Neural progenitor cell (in vitro differentiated cells): Measurements from ENCODE around the gene ADM.

Source experiments
- CTCF ChIP-seq: fragments of 200-600 bp; sonication (generic); IDR thresholded peaks from 2 replicates; pipeline ENCODE4 v1.5.1; 2017; ENCODE audit warnings: antibody characterized with exemption, mild to moderate bottlenecking
- EZH2 ChIP-seq: fragments of 200-600 bp; sonication (generic); IDR thresholded peaks from 2 replicates; pipeline ENCODE4 v1.6.1; 2017; ENCODE audit warnings: antibody characterized with exemption, mild to moderate bottlenecking, moderate library complexity
- EZH2phosphoT487 ChIP-seq: fragments of 200-600 bp; sonication (generic); IDR thresholded peaks from 2 replicates; pipeline ENCODE4 v1.6.1; 2017; ENCODE audit warnings: antibody characterized with exemption

DNA sequence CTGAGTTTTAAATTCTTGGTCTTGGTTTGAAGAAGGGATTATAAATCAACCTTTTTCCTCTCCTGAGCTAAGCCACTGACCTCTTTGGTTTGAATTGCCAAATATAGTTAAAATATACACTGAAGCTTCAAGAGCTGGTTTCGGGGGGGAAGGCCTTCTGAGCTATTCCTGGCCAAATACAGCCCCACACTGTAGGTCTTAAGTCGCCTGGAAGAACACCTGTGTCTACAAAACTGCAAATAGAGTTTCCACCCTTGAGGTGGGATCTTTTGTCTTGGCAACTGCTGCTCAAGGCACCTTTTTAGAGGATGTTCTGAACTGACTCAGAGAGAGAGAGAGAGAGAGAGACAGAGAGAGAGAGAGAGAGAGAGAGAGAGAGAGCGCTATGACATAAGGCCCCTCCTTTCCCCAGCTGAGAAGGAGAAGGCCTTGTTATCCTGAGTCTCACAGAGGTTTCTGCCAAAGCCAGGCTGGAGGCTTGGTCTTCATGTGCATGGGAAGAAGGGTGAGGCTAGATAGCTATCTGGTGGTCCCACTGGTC is 5.5 kb downstream of the ADM start:
- no peak for TF ChIP-seq CTCF
- no peak for TF ChIP-seq EZH2phosphoT487
- TF ChIP-seq EZH2 = no peak
